ENCODE data around the gene A2ML1.
"Not testable (repeated sequence)": the region's sequence is repeated elsewhere in the genome, so short reads cannot be mapped to it uniquely, and the experiment has no call there.

The A2ML1 gene

GRCh38 chr12:8818526-8818925 is 3.9 kb upstream of the A2ML1 start:
- DNase-seq, result no peak

DNA sequence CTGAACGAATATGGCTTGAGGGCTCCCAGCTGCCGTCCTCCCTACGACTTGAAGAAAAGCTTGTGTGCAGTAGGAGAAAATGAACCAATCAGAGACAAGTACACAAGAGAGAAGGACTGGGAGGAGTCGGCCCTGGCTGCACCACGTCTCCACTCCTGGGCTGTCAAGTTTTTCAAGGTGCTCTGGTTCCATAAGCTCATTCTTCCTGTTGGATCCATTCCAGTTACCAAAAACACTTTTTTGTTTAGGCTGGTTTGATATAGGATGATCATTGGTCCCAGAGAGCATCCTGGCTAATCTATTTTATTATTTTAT is 2.8 kb upstream of the A2ML1 start:
- DNase-seq, result no peak

GRCh38 chr12:8820676-8821407 is 1.6 kb upstream of the A2ML1 start:
- not testable (repeated sequence) for DNase-seq

- no peak for DNase-seq
These were observed 830 bp upstream of the A2ML1 start for GRCh38 chr12:8821591-8821990.

DNA sequence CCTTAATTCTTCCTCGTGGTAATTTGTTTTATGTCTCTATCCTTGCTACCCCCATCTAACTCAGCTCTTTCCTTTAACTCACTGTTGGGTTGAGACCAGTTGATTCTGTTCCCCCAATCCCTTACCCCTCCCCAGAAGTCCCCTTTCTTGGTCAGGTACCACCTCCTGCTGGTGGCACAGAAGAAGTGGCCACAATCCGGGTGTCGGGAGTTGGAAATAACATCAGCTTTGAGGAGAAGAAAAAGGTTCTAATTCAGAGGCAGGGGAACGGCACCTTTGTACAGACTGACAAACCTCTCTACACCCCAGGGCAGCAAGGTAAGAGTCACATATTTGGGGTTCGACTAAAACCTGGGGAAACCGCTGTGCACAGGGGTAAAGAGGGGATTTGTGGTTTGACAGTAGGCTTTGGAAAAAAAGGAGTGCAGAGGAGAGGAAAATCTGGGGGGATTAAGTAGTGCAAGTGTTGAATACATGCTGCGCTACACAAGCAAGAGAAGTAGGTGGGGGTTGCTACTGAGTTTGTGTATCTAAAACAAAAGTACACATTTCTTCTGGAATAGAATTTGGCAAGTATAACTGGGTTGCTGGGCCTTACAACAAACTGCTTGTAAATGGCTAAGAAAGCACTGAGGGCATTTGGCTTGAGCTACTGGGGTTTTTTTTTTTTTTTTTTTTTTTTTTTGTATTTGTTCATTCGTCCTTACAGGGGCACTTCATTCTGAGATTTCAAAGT is 1.3 kb downstream of the A2ML1 start:
- no peak for DNase-seq

GRCh38 chr12:8827551-8828256 is 5.3 kb downstream of the A2ML1 start:
- no peak for DNase-seq

DNA sequence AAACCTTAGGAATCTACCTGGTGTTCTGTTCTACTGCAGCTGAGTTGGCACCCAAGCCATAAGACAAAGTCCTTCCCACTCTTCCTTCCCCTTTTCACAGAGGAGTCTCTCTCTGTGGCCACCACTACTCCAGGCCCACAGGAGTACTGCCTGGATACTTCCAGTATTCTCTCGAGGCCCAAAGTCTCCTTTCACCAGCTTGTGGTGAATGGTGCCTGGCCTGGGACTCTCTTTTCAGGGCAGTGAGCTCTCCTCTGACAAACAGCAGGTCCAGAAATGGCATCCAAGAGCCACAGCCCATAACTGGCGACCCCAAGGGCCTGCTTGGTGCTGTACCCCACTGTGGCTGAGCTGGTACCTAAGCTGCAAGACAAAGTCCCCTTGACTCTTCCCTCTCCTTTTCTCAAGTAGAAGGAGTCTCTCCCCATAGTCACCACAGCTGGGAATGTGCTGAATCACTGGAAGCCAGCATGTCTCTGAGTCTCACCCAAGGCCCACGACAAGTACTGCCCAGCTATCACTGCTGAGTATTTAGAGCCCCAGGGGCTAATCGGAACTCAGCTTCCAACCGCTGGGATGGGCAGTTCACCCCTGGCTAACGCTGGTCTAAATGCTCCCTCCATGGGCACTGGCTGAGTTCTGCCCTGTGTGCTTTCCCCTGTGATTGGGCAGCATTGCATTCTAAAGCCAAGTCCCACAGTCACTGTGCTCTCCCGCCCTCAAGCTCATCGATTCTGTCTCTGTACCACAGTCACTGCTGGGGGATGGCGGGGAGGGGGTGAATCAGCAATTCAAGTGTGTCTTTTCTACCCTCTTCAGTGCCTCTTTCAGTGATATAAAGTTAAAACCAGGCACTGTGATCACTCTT is 6.1 kb downstream of the A2ML1 start:
- no peak for DNase-seq

DNA sequence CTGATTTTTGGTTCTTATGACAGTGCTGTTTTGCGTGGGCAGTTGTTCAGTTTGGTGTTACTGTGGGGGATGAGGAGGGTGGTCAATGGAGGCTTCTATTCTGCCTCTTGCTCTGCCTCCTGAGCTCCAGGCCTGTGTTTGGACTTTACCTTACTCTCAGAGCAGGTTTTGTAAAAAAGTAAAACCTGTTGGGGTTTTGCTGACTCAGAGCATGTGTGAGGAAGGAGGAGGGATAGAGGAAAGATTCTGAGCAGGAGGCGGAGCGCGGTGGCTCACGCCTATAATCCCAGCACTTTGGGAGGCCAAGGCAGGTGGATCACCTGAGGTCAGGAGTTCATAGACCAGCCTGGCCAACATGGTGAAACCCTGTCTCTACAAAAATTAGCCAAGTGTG is 6.7 kb downstream of the A2ML1 start:
- no peak for DNase-seq

DNA sequence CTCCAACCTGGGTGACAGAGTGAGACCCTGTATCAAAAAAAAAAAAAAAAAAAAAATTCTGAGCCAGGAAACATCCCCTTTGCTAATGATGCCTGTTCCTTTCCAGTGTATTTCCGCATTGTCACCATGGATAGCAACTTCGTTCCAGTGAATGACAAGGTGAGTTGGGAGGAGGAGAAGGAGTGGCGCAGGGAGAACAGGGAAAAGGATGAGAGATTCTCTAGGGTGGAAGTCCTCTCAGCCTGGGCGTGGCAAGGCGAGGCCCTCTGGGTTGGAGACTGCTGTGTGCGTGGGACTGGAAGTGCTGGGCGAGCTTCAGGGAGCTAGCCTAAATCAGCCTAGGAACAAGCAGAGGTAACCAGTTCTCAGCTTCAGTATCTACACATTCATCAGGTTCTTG is 7.2 kb downstream of the A2ML1 start:
- DNase-seq, result no peak

GRCh38 chr12:8831116-8831515 is 8.7 kb downstream of the A2ML1 start:
- no peak for DNase-seq

GRCh38 chr12:8832500-8832899 is 10.1 kb downstream of the A2ML1 start:
- no peak for DNase-seq

- no peak for DNase-seq
These were observed 11.8 kb downstream of the A2ML1 start for GRCh38 chr12:8834230-8834629.

GRCh38 chr12:8837291-8837690 is 14.9 kb downstream of the A2ML1 start:
- no peak for DNase-seq

GRCh38 chr12:8840321-8840720 is 17.9 kb downstream of the A2ML1 start:
- no peak for DNase-seq

DNA sequence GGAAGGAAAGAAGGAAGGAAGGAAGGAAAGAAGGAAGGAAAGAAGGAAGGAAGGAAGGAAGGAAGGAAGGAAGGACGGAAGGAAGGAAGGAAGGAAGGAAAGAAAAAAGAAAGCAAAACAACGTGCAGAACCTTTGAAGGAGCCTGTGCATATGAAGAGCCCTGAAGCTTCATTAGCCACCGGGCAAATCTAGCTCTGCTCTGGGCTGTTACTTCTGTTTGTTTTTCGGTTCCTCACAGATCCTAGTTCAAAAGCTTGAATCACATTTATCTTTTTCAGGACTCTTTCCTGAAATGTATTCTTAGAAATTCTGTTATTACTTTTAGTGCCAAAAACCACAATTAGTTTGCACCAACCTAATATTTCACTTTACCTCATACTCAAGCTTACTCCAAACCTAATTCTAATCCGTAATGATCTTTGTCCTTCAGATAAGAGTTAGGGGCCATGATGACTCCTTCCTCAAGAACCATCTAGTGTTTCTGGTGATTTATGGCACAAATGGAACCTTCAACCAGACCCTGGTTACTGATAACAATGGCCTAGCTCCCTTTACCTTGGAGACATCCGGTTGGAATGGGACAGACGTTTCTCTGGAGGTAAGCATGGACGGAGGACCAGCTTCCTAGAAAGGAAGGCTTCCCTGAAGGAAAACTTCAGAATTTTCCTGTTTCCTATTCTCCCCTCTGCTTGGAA is 18.7 kb downstream of the A2ML1 start:
- no peak for DNase-seq

DNA sequence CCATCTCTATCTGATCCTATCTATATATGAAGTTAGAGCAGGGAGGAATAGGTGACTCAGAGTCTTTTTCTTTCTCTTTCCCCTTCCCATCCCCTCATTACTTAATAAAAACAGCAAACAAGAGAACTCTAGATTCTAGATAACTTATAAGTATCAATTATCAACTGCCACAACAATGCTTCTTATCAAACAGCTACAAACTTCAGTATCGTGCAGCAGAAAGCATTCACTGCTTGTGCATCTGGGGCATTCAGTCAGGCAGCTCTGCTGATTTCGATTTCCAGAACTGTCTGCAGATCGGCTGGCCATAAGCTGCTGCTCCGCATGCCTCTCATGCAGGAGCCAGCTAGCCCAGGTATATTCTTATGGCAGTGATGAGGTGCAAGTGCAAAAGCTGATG is 19.4 kb downstream of the A2ML1 start:
- no peak for DNase-seq

DNA sequence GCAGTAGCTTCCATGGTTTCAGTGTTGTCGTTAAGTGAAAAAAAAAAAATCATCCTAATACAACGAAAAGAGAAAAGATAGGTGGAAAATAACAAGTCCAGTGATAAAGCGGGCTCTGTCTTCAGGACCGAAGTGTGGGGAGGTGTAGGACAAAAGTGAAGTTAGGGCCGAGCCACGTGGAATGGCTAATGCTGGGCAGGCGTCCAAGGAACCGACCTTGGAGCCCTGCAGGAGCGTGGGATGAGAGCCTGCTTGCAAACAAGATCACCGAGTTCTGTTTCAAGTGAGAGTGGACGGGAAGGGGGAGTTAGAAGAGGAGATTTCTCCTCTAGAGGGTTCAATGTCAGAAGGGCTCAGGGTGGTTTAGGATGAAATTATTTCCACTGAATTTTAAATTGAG is 22.2 kb downstream of the A2ML1 start:
- no peak for DNase-seq

DNA sequence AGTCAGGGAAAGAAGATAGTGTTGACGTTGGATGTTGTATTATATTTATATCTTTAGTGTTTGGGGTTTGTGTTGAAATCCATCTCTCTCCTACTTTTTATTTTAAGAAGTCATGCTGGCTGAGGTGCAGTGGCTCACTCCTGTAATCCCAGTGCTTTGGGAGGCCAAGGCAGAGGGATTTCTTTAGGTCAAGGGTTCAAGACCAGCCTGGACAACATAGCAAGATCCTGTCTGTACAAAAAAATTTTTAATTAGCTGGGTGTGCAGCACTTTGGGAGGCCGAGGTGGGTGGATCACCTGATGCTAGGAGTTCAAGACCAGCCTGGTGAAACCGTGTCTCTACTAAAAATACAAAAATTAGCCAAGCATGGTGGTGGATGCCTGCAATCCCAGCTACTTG is 23.9 kb downstream of the A2ML1 start:
- DNase-seq, result no peak

DNA sequence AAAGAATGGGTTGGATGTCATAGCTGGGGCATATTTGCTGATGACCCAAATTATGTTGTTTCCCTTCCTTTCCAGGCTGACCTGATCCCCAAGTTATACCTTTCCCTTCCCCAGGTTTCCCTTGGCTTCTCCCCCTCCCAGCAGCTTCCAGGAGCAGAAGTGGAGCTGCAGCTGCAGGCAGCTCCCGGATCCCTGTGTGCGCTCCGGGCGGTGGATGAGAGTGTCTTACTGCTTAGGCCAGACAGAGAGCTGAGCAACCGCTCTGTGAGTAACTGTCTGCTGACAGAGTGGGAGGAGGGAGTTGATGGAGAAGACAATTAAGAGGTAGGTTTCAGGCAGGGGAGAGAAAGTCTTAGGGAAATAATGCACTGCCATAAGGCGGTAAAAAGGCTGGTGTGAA is 25.0 kb downstream of the A2ML1 start:
- no peak for DNase-seq

DNA sequence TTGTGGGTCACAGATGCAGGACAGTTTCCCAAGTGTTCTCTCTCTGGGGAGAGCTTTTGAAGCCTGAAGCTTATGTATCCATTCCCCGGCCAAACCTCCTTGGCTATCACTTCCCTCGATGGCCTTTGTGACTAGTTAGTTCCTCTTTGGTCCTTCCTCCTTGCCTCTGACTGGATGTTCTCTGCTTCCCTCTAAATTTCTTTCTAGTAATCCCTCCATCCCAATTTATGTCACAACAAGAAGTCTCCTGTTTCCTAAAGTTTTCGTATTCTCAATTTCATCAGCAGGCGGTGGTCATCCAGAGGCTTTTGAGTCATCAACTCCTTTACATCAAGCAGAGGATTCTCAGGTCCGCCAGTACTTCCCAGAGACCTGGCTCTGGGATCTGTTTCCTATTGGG is 27.5 kb downstream of the A2ML1 start:
- DNase-seq, result no peak

GRCh38 chr12:8852119-8852518 is 29.7 kb downstream of the A2ML1 start:
- no peak for DNase-seq

DNA sequence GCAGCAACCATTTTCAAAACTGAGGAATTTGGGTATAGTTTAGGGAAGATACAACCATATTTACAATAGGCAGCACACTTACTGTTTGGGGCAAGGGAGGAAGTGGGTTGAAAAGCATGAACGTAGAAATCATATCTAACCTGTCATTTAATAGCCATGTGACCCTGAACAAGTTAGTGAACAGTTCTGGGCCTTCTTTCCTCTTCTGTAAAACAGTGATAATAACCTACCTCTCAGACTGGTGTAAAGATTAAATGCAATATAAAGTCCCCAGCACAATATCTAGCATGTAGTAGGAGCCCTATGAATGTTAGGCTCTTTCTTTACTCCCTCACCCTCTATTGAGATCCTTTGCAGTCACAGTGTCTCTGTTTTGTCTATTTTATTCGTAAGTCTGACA is 33.5 kb downstream of the A2ML1 start:
- no peak for DNase-seq

GRCh38 chr12:8859448-8859847 is 37.0 kb downstream of the A2ML1 start:
- not testable (repeated sequence) for DNase-seq

Measured in RPMI8226 (cell line).